ENCODE measurements around the gene FOXE1. TPM values are rescaled to one million over a fixed set of nuclear protein-coding genes. Genes with fewer than 3 reads are reported as not detected.
A peak's percentile ranks its signal among the peaks of the same experiment; 100 is the strongest.

Gene FOXE1
- total and polyA plus RNA-seq, 2 experiments from 2014 or later = 0.45 TPM; not detected in 1

- Histone ChIP-seq H2AFZ (0 out of 2 replicates have a peak overlapping the region, but pooled peaks have one; percentile 32), H3K36me3 (ENCODE audit: insufficient read depth) (no peaks in the 10 kb centered on the region), H3F3A (replicated peaks; ENCODE audit: low read depth) (no peaks in the 10 kb centered on the region), H3K9me2 (ENCODE audit: insufficient read depth) (0 out of 2 replicates have a peak, but pooled peaks cover 3% of the 10 kb centered on the region), H3K4me1 (ENCODE audit: insufficient read depth) (peaks cover 13% of the 10 kb centered on the region; the same call in 1 of the 2 replicates), H4K20me1 (replicated peaks; ENCODE audit: insufficient read depth) (no peaks in the 10 kb centered on the region), H3K4me2 (no peak overlapping the region), H3K4me3 (no peak overlapping the region), H3K27me3 (ENCODE audit: insufficient read depth) (peaks cover 19% of the 10 kb centered on the region; the same call in 1 of the 2 replicates), H3K79me2 (replicated peaks; ENCODE audit: insufficient read depth) (no peaks in the 10 kb centered on the region), H3K27ac (ENCODE audit: low read depth) (no peak overlapping the region)
- Mint-ChIP-seq H3K4me1 (peaks cover 16% of the 10 kb centered on the region), H3K4me3 (no peak overlapping the region), H3K36me3 (ENCODE audit: low read depth) (no peaks in the 10 kb centered on the region), H3K9me3 (no peaks in the 10 kb centered on the region; the same call in 2 of the 3 replicates), H3K27me3 (ENCODE audit: insufficient read depth, low read depth, poor library complexity) (peaks cover 16% of the 10 kb centered on the region), H3K27ac (no peak overlapping the region)
- ATAC-seq (no peak), DNase-seq (ENCODE audit: low spot score) (no peak)
- TF ChIP-seq REST (IDR thresholded peaks at IDR 0.05; ENCODE audit: unreplicated experiment) = no peak
- TF ChIP-seq ZNF114 (CRISPR knock-in tag; IDR thresholded peaks at IDR 0.05) = no peak
- no peak for TF ChIP-seq EZH2 (IDR thresholded peaks at IDR 0.05; ENCODE audit: low read depth, unreplicated experiment)
These were observed 45.3 kb upstream of the FOXE1 start for GRCh38 chr9:97807681-97808080.

- Histone ChIP-seq H3K9me2 (ENCODE audit: insufficient read depth) (0 out of 2 replicates have a peak, but pooled peaks cover 3% of the 10 kb centered on the region), H3K4me2 (no peak overlapping the region), H3F3A (replicated peaks; ENCODE audit: low read depth) (no peaks in the 10 kb centered on the region), H3K36me3 (ENCODE audit: insufficient read depth) (no peaks in the 10 kb centered on the region), H3K27me3 (ENCODE audit: insufficient read depth) (peaks cover 17% of the 10 kb centered on the region; the same call in 1 of the 2 replicates), H2AFZ (peak overlapping the region; percentile 91; the same call in 1 of the 2 replicates), H3K4me3 (no peak overlapping the region), H3K27ac (ENCODE audit: low read depth) (no peak overlapping the region), H3K4me1 (ENCODE audit: insufficient read depth) (peaks cover 13% of the 10 kb centered on the region; the same call in 1 of the 2 replicates), H3K79me2 (replicated peaks; ENCODE audit: insufficient read depth) (no peaks in the 10 kb centered on the region), H4K20me1 (replicated peaks; ENCODE audit: insufficient read depth) (no peaks in the 10 kb centered on the region)
- DNase-seq (ENCODE audit: low spot score) = no peak
- Mint-ChIP-seq H3K9me3 (no peaks in the 10 kb centered on the region; the same call in 2 of the 3 replicates), H3K4me1 (peaks cover 16% of the 10 kb centered on the region), H3K27me3 (ENCODE audit: insufficient read depth, low read depth, poor library complexity) (peaks cover 11% of the 10 kb centered on the region), H3K4me3 (no peak overlapping the region), H3K36me3 (ENCODE audit: low read depth) (no peaks in the 10 kb centered on the region), H3K27ac (no peak overlapping the region)
- no peak for ATAC-seq
- TF ChIP-seq REST (IDR thresholded peaks at IDR 0.05; ENCODE audit: unreplicated experiment) (no peak), EZH2phosphoT487 (IDR thresholded peaks at IDR 0.05; ENCODE audit: unreplicated experiment) (no peak), STAT1 (IDR thresholded peaks at IDR 0.05; ENCODE audit: unreplicated experiment) (no peak), CREB1 (CRISPR knock-in tag; IDR thresholded peaks at IDR 0.05; ENCODE audit: low read depth) (no peak), EZH2 (IDR thresholded peaks at IDR 0.05; ENCODE audit: low read depth, unreplicated experiment) (no peak), POLR2AphosphoS5 (IDR thresholded peaks at IDR 0.05; ENCODE audit: low read depth) (no peak), ZNF331 (CRISPR knock-in tag; IDR thresholded peaks at IDR 0.05; ENCODE audit: low read depth) (no peak), CTCF (conservative IDR thresholded peaks at IDR 0.05; ENCODE audit: low read depth in 2 of 2) (no peak), ZNF114 (CRISPR knock-in tag; IDR thresholded peaks at IDR 0.05) (no peak)
These were observed 44.6 kb upstream of the FOXE1 start for GRCh38 chr9:97808415-97808814.
